NCI-H1436 treated with DMSO at 0.1 percent for 48 hours (cell line): ENCODE results near the gene TBX1.
"Not testable (repeated sequence)": the region's sequence is repeated elsewhere in the genome, so short reads cannot be mapped to it uniquely, and the experiment has no call there.

Experiments used
- DNase-seq: peaks from one replicate; lab custom pipeline; 2025; lab: John Stamatoyannopoulos, UW

TBX1 gene

GRCh38 chr22:19784384-19785175 lies 24.0 kb downstream of the TBX1 start:
- no peak for DNase-seq

DNA sequence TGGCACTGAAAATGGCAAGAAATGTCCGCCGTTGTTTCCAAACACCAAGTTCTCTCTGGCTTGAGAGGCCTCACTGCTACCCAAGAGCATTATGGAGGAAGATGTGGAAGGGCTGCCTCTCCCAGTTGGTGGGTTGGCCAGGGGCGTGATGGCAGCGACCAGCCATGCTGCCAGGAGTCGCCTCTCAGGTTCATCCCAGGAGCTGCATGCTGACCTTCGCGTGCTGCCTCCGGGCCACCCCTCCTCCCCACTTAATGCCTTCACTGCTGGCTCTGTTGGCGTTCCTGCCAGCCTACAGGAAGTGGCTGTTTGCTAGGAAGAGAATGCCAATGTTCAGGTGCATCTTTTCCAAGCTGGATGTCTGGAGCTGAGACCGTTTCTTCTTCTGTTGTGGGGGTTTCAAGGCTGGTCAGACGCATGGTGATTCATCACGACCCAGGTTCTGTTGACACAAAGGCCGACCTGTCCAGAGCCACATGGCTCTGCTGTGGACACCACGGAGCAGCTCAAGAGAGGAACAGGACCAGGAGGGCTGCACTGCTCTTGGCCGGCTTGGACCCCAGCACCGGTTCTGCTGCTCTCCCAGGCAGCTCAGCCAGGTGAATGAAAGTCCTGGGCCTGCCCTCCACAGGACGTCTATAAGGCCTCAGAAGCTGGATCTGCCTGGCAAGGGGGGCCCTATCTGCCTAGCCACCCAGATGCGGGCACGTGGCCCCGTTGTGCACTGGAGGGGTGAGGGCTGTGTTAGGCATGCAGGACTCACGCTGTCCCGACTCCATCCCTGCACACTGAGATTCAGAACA lies 25.1 kb downstream of the TBX1 start:
- no peak for DNase-seq

DNA sequence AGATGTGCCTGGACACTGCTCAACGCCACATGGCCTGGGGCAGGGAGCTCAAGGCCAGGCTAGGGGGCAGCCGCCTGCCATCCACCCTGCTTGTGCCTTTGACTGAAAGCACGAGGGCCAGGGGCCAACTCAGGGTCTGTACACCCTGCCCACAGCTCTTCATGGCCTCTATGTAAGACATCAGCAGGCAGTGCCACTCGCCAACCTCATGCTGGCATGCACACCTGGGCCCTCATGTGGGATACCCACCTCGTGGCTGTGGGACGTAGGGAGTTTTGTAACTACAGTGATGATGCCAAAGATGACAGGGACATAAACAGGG lies 25.6 kb downstream of the TBX1 start:
- DNase-seq = no peak

DNA sequence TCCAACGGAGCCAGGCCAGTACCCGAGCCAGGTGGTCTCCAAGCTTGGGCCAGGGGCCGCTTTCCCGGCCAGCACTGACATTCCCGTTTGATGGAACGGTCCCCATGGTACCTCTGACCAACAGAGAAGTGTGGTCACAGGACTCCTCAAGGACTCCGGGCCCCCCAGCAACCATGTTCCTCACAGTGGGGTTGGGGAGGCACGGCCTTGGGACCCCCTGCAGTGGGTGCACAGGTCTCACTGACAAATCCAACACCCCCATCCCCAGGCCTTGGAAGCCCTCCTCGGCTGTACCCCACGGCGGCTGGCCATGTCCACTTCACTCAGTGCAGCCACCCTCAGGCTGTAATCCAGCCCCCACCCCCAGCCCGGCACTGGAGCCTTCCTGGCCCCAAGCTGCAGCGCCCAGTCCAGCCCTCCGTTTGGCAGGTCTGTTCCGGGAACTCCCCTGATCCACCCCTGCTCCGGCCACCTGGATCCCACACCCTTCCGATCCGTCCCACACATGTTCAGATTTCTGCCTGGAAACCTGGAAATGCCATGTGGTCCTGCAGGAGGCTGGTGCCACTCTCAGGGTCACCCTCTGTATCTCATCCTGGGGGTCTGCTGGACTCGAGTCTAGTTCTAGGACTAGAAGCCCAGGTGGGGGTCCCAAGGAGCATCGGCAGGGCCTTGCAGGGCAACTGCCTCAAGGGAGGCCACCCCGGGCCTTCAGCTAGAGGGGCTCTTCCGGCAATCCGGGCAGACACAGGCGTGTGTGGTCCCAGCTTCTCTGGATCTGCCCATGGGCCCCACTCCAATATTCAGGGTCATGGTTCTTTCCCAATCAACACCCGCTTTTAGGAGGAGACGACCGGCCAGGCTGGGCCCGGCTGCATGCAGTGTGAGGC lies 26.6 kb downstream of the TBX1 start:
- DNase-seq = no peak

DNA sequence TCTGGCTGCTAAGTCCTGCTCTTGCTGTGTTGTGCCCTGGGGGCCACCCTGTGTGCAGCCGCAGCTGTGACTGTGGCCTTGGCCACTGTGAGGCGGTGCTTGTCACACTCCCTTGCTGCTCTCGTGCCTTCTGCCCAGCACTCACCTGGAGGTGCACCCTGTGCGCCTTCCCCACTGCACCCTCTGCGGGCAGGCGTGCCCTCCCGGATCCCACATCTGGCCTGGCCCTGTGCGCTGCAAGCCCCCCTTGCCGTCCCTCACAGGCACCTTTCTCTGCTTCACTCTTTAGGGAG lies 27.2 kb downstream of the TBX1 start:
- DNase-seq = no peak

DNA sequence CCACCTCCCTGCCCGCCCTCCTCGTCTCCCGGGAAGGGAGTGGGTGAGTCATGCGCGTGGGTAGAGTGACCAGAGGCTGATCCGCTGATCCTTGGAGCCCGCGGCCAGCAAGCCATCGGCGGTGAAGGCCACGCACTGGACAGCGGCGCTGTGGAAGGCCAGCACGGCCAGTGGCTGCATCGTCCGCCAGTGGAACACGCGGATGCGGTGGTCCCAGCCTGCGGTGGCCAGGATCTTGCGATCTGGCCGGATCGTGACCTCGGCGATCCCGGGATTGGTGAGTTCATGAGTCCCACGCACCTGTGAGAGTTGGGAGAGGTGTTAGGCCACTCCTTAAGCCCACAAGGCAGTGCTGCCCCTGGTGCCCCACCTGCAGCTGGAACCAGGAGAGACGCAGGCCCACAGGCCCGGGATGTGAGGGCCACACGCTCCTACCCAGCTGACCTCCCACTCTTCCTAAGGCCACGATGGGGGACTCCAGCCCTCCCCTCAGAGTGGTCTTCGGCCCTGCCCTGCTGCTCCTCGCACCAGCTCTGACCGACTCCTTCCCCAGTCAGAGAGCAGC lies 28.2 kb downstream of the TBX1 start:
- DNase-seq = no peak

GRCh38 chr22:19789406-19789805 lies 28.8 kb downstream of the TBX1 start:
- DNase-seq = no peak

- no peak for DNase-seq
Measured at GRCh38 chr22:19789828-19790227, 29.2 kb downstream of the TBX1 start.

- no peak for DNase-seq
Measured at GRCh38 chr22:19791243-19791642, 30.7 kb downstream of the TBX1 start.

DNA sequence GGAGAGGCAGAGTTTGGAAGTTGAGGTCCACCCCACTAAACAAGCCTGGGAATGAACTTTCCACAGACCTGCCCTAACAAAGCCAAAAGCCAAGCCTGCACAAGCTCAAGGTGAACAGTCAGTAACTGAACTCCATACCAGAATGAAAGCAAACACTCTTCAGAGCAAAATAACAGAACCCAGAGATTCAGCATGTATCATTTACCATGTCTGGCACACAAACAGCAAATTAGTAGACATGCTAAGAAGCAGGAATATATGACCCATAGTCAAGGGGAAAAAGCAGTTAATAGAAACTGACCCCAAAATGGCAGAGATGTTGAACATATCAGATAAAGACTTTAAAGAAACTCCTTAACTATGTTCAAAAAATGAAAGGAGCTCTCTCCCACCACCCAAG lies 31.3 kb downstream of the TBX1 start:
- no peak for DNase-seq

DNA sequence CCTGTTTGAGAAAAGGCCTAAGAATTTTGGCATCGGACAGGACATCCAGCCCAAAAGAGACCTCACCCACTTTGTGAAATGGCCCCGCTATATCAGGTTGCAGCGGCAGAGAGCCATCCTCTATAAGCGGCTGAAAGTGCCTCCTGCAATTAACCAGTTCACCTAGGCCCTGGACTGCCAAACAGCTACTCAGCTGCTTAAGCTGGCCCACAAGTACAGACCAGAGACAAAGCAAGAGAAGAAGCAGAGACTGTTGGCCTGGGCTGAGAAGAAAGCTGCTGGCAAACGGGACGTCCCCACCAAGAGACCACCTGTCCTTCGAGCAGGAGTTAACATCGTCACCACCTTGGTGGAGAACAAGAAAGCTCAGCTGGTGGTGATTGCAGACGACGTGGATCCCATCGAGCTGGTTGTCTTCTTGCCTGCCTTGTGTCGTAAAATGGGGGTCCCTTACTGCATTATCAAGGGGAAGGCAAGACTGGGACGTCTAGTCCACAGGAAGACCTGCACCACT lies 31.9 kb downstream of the TBX1 start:
- not testable (repeated sequence) for DNase-seq

DNA sequence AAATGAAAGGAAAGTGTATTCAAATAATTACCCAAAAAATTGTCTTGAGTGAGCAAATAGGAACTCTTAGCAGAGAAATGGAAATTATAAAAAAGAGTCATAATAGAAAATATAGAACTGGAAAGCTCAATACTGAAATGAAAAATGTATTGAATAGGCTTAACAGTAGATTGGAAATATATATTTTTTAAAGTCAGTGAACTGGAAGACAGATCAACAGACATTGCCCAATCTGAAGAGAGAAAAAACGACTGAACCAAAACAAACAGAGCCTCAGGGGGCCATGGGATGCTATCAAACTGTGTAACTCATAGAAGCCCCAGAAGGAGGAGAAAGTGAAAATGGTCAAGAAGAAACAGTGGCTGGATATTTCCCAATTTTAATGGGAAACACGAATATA lies 32.6 kb downstream of the TBX1 start:
- no peak for DNase-seq

DNA sequence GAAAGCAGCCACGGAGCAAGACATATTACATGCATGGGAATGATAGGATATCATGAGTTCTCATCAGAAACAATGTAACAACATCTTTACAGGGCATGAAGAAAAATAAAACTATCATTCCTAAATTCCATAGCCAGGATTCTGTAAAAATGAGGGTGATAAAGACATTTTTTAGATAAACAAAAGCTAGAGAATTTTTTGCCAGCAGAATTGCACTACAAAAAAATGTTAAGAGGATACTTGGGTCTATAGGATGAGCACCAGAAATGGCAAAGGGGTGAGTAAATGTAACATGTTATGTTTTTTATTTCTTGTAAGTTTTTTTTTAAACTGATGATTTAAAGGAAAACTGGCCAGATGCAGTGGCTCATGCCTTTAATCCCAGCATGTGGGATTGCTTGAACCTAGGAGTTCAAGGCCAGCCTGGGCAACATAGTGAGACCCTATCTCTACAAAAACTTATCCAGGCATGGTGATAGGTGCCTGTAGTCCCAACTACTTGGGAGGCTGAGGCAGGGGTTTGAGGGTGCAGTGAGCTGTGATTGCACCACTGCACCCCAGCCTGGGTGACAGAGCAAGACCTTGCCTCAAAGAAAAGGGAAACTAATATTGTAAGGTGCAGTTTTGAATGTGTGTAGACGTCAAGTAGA lies 33.2 kb downstream of the TBX1 start:
- DNase-seq = no peak

GRCh38 chr22:19795617-19796008 lies 35.0 kb downstream of the TBX1 start:
- no peak for DNase-seq

DNA sequence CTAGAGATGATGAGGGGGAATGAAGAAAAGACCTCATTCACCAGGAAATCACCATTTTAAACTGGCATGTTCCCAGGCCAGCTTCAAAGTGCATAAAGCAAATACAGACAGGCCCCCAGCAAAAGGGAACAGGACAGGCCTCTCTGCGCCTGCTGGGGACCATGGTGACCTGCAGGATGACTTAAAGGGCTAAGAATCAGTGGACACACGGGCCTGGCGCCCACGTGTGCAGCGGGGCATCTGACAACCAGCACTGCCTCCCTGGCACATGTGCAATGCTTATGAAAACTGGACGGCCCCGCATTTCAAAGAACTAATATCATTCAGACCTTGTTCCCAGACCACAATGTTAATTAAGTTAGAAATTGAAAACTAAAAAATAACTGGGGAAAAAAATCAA lies 35.6 kb downstream of the TBX1 start:
- no peak for DNase-seq

DNA sequence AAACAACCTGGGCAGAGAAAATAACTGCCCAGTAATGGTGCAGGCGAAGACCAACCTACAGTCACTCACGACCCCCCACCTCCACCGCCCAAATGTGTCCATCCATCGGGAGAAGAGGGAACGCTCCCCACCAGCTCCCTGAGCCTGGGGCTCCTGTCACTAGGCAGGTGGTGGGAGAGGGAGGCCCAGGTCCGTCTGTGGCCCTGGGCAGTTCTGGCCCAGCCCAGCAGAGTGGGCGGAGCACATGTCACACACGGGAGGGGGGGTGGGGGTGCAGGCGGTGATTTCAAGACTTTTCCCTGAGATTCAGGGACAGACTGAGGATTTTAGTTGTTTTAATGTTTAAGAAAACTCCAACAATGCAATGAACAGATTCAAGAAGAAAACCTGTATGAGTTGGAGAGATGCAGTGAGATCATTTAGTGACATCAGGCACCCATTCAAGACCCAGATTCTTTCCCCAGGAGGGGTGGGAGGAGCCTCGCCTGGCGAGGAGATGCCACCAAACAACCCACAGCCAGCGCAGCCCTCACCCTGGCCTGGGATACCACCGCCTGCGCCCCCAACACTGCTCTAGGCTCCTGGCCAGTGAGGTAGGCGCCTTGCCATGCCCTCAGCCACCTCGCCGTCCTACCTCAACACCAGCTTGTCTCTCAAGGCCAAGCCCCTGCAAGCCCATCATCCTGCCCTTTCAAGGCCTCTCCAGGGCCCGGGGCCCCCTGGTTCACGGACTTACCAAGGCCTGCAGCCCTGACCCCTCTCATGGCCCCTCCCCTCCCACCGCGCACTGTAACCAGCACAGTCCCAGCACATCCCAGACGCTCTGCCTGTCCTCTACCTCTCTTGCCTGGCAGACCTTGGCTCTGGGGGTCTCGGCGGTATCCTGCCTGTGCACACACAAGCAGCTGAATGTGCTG lies 36.8 kb downstream of the TBX1 start:
- DNase-seq = no peak

GRCh38 chr22:19798003-19798665 lies 37.6 kb downstream of the TBX1 start:
- no peak for DNase-seq

DNA sequence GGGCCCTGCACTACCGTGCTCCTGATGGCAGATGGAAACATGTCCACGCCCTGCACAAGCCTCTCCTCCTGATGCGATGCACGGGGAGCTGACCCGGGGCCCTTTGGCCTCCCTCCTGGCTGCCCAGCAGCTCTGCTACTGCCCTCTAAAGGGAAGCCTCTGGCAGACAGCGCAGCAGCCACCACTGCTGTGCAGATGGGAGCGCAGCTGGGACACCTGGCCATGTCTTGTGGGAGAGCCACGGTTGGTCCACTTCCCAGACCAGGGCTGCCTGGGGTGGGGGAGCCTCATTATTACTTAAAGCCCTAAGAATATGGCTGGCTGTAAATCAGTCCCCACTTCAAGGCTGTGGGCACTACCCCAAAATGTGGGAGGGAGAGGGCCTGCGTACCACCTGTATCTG lies 38.3 kb downstream of the TBX1 start:
- DNase-seq = no peak

DNA sequence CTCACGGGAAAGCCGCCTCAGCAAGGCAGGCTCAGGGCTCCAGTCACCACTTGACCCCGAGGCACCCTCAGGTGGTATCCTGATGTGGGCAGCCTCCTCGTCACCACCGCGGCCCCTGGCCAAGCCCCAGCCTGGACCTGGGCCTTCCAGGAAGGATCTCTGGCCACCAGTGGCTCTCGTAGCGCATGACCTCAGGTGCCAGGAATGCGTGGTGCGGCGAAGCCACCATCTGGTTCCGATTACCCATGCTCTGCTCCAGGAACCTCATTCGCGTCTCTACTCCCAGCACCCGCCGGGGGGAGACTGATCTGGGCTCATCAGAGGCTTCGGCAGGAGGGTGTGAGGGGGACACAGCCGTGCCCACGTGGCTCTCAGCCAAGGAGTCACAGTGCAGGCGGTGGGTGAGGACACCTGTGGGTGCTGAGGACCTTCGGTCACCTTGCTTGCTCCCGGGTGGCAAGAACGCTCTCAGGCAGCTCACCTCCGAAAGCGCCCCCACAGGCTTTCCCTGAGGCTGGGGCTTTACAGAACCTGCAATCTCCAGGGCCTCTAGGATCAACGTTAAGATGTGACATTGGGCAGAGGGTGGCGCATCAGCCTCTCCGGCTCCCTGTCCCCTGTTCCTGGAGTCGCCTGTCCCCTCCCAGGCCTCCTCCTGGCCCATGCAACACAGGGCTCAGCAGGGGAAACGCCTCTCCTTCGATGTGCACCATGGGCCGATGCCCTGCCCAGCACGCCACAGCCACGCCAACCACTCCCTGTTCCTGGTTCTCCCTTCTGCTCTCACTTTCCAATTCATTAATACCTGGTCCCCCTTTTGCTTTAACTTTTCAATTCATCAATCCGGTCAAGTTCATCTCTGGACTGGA lies 39.0 kb downstream of the TBX1 start:
- DNase-seq = no peak
